HK-2 (cell line): Measurements from ENCODE around the gene PNMT.

Source experiments
- DNase-seq: peaks from one replicate; pipeline ENCODE4 v3.0.0-alpha.2; 2018; ENCODE audit not compliant: unreplicated experiment

Gene PNMT

DNA sequence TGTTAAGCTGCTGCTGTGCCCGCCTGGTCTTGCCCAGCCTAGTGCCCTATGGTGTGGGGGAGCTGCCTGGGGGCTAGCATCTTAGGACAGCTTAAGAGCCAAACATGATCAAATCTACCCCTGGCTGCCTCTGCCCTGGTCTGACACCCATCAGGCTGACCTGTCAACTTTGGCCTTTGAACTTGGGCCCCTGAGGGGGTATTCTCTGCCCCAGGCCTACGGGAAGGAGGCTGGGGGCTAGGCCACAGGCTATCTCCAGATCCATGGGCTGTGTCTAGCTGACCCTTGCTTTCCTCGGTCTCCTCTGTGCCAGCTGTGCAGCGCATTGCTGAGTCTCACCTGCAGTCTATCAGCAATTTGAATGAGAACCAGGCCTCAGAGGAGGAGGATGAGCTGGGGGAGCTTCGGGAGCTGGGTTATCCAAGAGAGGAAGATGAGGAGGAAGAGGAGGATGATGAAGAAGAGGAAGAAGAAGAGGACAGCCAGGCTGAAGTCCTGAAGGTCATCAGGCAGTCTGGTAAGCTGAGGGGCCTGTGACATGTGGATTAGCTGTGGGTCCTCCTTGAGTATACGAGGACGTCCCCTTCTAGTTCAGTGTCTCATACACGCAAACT, 34.6 kb upstream of the PNMT start:
- no peak for DNase-seq

DNA sequence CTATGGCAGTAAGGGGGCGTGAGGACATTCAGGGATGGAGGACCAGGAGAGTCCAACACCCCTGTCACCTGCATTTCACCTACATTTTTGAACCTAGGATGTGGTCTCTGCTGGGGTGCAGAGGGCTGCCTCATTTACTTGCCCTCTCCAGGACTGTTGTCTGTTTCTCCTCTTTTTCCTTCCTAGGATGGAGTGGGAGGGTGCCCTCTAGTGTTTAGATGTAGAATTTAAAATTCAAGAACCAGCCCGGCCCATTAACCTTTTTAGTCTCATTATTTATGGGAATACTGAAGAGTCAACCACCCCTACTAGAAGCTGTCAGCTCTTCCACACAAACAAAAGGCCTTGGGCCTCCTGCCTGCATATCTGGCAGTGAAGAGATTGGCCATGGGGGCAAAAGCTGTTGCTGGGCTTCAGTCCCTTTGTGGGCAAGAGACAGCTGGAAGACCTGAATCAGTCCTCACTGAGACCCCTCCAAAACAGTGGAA, 33.8 kb upstream of the PNMT start:
- DNase-seq: no peak

DNA sequence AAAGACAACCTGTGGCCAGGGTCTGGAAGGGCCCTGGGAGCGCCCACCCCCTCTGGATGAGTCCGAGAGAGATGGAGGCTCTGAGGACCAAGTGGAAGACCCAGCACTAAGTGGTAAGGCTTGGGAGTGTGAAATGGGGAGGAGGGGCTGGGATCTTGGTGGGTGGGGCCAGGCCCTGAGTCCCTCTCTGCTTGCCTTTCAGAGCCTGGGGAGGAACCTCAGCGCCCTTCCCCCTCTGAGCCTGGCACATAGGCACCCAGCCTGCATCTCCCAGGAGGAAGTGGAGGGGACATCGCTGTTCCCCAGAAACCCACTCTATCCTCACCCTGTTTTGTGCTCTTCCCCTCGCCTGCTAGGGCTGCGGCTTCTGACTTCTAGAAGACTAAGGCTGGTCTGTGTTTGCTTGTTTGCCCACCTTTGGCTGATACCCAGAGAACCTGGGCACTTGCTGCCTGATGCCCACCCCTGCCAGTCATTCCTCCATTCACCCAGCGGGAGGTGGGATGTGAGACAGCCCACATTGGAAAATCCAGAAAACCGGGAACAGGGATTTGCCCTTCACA, 32.6 kb upstream of the PNMT start:
- no peak for DNase-seq

DNA sequence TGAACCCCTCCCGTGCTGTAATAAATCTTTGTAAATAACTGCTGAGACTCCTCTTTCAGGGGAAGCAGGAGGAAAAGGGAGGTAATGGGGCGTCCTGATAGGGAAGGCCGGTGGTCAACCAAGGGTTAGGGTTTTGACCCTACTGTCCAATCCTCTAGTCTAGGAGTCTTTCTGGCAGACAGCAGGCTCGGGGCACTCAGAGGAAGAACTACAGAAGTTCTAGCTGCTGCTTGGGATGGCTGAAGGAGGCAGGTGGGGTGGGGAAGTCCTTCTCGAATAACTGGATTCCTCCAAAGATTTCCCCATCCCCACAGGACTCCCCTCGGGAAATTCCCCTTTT, 31.7 kb upstream of the PNMT start:
- DNase-seq: no peak

DNA sequence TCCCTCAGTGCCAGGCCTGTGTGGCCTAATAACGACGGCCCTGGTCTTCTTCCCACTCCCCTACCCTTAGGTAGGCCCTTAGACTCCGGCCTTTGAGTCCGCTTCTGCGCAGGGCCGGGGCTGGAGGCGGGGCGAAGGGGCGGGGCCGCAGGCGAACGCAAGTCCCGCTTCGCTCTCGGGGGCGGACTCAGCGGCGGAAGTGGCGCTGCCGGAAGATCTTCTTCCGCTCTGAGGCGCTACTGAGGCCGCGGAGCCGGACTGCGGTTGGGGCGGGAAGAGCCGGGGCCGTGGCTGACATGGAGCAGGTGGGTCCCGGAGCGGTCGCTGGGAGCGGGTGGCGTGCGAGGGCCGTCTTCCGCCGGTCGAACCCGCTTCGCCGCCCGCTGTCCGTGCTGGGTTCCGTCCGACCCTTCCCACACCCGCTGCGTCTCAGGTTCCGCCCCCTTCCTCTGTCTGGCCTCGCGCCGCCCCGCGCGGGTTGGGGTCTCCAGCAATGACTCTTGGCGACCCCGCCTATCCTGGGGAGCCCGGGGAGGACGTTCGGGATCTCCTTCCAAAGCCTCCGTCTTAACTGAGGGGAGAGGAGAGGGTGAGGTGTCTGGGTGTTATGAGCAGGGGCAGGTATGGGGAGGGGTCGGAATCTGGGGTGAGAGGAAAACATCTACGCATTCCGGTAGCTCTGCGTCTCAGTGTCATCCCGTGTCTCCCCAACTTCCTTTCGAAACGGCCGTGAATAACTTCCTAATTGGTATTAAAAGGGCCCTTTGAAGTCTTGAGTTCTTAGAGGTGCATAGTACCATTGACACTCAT, 31.1 kb upstream of the PNMT start, which contains the start of gene STARD3:
STARD3 (plus strand) TSS at position 218 of the 810 bp plus-strand sequence. CDS start 16,388 bp downstream, outside the sequence.
- DNase-seq: peak; percentile 87

DNA sequence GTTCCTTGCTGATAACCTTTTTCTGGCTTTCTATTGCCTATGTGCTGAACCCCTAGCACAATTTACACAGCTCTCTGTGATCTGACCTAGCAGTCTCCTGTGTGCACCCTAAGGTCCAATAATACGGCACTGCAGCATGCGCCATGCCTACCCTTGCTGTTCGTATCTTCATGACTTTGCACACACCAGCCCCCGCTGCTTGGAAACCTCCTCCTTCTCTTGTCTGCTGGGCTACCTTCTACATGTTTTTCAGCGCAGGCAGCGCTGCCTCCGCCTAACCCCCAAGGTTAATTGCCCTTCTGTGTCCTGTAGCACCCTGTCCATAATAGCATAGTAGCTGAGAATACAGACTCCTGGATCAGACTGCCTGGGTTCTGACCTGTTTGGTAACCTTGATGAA, 29.9 kb upstream of the PNMT start:
- DNase-seq: no peak

DNA sequence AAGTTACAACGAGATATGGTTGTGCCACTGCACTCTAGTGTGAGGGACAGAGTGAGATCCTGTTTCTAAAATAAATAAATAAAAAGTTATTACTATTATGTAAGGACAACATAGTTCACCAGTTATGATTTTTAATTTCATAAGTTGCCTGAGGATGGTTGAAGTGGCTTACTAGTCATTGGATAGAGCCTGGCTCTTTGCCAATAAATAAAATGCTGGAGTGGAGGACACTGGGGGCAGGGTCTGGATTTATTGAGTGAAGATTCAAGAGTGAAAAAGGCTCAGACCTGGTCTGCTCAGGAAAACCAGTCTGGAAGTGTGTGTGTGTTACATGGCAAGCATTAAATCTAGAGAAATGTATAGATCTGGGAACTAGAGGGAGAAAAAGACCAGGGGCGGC, 29.2 kb upstream of the PNMT start:
- DNase-seq: no peak

DNA sequence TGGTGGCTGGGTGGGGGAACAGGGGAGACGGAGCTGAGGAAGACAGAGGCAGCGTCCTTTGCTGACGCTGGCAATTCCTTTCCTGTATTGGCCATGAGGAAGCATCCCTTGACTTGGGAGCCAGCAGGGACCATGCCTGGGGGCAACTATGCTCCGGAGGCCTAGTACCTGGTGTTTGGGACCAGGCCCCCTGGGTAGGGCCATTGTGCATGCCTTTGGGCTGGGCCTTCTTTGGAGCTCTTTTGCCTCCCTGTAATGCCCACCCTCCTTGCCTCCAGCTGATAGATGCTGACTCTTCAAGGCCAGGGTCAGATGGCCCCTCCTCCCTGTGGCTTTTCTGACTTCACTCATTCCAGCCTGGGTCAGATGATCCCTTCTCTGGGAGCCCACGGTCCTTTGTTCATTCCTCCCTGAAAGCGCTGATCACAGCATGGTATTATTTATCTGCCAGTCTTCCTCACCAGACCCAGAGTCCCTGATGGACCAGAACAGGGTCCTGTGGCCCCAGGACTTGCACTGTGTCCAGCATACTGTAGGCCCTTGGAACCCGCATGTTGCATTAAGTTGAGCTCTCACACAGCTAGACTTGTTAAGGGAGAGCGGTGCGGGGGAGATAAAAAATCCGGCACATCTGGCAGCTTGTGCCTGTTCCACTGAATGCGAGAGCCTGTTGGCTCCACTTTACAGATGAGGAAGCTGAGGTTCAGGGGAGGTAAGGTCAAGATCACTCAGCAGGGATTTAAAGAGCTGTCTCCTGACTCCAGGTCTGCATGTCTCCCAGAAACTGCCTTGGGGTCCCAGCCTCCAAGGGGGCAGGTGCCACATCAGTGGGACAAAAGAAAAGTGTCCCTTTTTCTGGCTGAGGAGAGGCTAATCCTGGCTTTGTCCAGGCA, 28.4 kb upstream of the PNMT start:
- DNase-seq: no peak

DNA sequence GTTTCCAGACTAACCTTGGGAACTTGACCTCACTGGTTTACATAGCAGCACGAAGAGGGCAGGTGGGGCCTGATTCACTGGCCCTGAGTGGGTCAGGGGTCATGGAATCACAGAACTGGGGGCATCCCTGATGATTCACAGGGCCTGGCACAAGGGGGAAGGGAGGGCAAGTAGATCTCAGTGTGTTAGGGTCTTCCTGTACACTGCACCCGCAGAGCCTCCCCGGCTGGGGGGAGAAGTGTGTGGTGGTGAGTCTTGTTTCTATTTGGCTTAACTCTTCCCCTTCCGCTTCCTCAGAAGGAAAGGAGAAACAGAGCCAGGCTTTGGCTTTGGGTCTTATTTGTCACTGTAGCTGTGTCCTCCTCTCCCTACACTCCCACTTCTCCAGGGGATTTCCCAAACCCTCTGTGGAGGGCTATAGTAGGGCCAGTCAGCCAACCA, 27.6 kb upstream of the PNMT start:
- DNase-seq: no peak

DNA sequence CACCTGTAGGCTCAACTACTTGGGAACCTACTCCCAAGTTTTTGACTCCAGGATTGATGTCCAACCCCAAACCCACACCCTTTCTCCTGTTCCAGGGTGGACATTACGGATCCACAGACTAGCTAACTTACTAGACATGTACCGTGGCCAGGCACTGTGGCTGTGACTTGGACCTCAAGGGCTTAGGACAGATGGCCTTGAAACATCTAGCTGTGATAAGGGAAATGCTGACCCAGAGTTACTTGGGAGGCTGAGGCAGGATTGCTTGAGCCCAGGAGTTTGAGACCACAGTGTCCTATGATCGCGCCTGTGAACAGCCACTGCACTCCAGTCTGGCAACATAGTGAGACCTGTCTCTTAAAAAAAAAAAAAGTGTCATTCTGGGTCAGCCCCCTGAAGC, 27.2 kb upstream of the PNMT start:
- DNase-seq: no peak

DNA sequence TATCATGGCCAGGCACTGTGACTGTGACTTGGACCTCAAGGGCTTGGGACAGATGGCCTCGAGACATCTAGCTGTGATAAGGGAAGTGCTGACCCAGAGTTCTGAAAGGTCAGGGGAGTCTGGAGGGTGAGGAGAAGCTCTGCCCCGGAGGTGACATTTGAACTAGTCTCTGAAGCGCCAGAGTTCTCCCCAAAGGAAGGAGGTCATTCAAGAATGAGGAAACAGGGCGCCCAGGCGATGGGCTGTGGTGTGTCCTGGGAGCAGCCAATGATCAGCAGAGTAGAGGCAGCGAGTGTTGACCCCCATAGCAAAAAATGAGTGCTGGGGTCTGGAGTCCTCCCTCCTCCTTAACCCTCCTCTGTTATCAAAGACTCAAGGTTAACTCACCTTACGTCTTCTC, 26.4 kb upstream of the PNMT start:
- no peak for DNase-seq

DNA sequence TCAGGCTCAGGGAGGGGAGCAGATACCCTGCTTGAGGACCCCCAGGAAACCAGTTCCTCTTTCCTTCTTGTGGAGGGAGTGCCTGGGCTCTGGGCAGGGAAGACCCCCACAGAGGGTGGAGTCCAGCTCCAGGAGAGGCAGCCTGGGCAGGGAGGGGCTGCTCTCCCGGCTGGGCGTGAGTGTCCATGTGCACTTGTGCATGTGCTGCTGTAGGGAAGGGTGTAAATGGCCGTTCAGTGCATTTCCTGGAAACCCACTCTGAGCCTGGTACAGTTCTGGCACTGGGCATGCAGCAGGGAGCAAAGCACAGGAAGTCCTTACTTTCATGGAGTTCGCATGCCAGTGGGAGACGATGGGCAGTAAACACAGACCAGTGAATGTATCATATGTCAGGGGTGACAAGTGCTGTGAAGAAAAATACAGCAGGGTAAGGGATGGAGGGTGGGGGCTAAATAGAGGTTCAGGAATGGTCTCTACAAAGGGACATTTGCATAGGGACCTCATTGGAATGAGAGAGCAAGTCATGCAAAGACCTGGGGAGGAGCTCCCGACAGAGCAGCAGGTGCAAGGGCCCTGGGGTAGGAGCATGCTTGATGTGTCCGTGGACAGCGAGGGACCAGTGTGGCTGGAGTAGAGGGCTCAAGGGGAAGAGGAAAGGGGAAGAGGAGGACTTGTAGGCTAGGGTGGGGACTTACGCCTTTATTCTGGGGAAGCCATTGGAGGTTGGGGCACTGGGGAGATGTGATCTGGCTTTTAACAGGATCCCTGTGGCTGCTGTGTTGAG, 25.8 kb upstream of the PNMT start:
- no peak for DNase-seq

DNA sequence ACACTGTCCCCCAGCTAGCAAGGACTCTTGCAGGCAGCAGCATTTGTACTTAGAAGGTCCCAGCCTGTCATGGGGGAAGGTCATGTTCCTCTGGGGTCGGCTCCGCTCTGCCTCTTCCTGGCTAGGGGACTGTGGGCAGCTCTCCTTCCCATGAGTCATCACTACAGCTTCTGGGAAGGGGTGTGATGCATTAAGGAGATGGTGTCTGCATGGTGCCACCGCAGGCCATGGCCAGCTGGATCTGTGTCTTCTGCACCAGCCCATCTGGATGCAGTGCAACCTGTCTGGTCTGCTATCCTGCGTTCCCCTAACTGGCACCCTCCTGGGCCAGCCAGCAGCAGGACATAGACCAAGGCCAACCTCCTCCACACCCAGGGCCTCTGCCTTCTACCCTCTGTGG, 25.0 kb upstream of the PNMT start:
- no peak for DNase-seq

DNA sequence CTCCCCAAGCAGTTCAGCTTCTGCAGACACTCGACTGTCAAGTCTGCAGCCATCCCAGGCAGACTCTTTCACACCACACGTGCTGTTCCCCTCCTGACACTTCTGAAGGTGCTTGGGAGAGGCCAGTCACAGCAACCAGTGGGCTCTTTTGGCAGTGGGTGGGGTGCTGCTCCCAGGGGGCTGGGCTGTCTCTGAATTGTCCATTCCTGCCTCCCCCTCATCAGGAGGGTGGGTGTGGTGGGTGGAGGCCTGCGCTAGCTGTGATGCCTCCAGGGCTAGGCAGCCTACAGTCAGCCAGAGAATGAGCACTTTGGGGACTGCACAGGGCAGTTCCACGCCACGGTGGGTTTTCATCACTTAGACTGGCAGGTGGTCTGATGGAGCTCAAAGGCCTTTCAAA, 21.0 kb upstream of the PNMT start:
- DNase-seq: no peak

DNA sequence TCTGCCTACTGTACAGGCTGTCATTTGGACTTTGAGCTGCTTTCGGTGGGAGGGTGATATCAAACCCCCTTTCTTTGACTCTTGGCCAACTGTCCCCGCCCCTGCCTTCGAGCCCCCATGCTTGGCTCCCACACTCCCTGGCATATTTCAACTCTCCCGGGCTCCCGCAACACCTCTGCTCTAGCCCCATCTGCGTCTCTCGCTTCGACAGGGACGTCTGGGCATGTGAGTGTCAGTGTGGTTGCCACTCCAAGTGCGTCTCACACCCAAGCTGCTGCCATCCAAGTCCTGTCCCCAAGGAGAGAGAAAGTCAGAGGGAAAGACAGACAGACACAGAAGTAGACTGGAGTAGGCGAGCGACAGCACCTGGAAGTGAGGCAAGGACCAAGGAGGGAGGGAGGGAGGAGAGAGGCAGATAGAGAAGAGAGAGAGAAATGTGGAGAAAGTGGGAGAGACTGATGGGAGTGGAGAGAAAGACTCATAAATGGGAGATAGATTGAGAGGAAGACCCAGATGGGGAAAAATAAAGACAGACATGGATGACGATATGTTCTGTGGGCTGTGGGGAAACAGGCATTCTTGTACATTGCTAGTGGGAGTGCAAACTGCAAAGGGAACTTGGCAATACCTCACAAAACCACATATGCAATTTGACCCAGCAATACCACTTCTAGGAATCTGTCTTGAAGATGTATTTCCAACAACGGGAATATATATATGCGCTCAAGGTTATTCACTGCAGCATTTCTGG, 19.5 kb upstream of the PNMT start:
- no peak for DNase-seq

DNA sequence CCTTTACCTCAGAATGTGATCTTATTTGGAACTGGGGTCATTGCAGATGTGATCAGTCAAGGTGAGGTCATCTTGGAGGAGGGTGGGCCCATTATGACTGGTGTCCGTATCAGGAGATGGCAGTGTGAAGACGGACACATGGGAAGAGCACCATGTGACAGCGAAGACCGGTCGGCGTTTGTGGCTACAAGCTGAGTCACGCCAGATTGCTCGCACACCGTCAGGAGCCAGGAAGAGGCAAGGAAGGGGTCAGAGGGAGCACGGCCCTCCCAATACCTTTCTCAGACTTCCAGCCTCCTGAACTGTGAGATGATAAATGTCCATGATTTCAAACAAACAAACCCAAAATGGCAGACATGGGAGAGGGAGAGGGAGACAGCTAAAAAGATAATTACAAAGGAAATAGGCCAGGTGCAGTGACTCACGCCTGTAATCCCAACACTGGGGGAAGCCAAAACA, 18.1 kb upstream of the PNMT start:
- no peak for DNase-seq

DNA sequence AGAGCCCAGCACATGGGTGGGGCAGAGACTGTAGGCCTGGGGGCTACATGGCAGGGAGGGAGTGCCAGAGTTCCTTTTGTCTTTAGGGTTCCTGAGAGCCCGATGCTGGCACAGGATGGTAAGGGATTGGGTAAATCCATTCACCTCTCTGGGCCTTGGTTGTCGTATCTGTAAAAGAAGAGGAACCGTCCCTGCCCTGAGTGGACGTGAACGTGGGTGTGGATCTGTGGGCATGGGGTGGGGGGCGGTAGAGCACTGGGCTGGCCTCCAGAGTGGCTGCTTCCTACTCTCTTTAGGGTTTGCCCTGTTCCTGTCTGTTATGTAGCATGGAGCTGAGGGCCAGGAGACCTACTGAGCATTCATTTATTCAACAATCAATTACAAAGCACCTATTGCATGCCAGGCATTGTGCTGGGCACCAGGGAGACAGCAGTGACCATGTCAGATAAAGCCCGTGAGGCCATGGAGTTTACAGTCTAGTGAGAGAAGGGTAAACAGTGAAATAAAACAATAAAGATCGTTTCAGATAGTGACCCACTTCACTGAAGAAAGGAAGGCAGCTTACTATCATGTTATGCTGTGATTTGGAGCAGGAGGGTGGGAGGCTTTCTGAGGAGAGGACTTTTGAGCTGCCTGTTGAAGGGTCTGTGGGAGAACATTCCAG, 16.2 kb upstream of the PNMT start:
- no peak for DNase-seq

DNA sequence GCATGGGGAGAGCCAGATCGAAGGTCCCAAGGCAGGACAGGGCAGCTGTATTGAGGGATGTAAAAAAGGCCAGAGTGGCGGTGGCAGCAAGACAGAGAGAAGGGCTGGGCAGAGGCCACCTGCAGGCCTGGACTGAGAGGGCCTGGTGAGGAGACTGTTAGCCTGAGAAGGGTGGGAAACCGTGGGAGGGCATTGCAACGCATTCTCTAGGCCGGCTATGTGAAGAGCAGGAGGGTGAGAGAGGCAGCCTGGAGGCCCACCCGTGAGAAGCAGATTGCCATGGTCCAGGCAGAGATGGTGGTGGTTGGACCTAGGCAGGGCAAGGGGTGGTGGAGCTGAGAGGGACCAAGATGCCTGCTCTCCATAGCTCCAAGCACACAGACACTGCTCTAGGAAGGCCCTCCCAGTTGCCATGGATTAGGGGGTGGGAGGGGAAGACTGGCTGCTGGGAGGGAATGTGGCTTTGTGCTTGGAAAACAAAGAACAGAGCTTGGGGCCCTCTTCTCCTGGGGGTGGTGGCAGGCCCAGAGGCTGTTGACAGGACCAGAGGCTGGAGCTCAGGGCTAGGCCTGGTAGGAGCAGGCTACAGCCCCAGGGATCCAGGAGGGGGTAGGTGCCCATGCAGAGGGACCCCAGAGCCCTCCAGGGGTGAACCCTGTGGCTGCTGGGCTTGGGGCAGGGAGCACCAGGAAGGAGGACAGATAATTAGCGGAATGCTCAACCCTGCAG, 15.5 kb upstream of the PNMT start:
- no peak for DNase-seq

DNA sequence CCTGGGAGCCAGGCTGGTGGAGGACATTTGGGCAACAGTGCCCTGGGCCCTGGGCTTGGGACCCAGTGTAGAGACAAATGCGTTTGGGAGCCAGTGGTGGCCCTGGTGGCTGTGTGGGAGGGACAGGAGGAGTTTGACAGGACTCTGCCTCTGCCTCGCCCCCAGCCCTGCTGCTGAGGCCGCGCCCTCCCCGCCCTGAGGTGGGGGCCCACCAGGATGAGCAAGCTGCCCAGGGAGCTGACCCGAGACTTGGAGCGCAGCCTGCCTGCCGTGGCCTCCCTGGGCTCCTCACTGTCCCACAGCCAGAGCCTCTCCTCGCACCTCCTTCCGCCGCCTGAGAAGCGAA, 15.0 kb upstream of the PNMT start:
- no peak for DNase-seq
